Measurements from ENCODE around the gene CD160.

CD160 gene

DNA sequence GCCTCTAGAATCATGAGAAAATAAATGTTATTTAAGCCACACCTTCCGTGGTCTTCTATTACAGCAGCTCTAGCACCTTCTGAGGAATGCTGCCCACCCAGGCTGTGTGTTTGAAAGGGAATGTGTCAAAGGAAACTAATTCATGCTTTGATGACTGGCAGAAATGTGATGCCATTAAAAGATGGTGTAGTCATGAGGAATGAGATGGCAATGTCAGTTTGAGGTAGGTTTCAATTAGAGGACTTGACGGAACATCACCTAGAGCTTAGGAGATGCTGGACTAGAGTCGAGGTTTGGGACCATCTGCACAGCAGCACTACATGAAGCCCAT is 22.7 kb upstream of the CD160 start:
- H3K79me2 ChIP-seq (ENCODE audit: insufficient read depth, low read length) = no peaks in the 10 kb centered on the region
- H3K27me3 ChIP-seq (ENCODE audit: insufficient read depth, low read length, poor library complexity) = peaks cover 3% of the 10 kb centered on the region
- no peak for DNase-seq
- no peak overlapping the region for H2AFZ ChIP-seq (ENCODE audit: low read depth, low read length)
- H3K9me3 ChIP-seq (ENCODE audit: insufficient read depth, low read length, severe bottlenecking) = no peaks in the 10 kb centered on the region
- H4K20me1 ChIP-seq (ENCODE audit: insufficient read depth, low read length) = no peaks in the 10 kb centered on the region
- no peaks in the 10 kb centered on the region for H3K4me1 ChIP-seq (ENCODE audit: insufficient read depth, low read length)
- no peak for TF ChIP-seq EZH2 (IDR thresholded peaks at IDR 0.05; ENCODE audit: borderline replicate concordance, low read depth, low read length, severe bottlenecking)
- TF ChIP-seq, protein P1, sequence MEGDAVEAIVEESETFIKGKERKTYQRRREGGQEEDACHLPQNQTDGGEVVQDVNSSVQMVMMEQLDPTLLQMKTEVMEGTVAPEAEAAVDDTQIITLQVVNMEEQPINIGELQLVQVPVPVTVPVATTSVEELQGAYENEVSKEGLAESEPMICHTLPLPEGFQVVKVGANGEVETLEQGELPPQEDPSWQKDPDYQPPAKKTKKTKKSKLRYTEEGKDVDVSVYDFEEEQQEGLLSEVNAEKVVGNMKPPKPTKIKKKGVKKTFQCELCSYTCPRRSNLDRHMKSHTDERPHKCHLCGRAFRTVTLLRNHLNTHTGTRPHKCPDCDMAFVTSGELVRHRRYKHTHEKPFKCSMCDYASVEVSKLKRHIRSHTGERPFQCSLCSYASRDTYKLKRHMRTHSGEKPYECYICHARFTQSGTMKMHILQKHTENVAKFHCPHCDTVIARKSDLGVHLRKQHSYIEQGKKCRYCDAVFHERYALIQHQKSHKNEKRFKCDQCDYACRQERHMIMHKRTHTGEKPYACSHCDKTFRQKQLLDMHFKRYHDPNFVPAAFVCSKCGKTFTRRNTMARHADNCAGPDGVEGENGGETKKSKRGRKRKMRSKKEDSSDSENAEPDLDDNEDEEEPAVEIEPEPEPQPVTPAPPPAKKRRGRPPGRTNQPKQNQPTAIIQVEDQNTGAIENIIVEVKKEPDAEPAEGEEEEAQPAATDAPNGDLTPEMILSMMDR (IDR thresholded peaks at IDR 0.05; ENCODE audit: borderline replicate concordance, extremely low read depth, low read length, poor library complexity, severe bottlenecking) = no peak
- H3K27ac ChIP-seq (ENCODE audit: low read length) = no peak overlapping the region
- ATAC-seq (ENCODE audit: insufficient read depth, low read depth) = no peak
- H3K36me3 ChIP-seq (ENCODE audit: insufficient read depth, low read length) = no peaks in the 10 kb centered on the region
- H3K9ac ChIP-seq (ENCODE audit: low read depth, low read length) = no peak overlapping the region
- no peak overlapping the region for H3K4me3 ChIP-seq (ENCODE audit: low read depth in 1 of 2, low read length in 2 of 2)
- no peak overlapping the region for H3K4me2 ChIP-seq (ENCODE audit: insufficient read depth, low read length)

DNA sequence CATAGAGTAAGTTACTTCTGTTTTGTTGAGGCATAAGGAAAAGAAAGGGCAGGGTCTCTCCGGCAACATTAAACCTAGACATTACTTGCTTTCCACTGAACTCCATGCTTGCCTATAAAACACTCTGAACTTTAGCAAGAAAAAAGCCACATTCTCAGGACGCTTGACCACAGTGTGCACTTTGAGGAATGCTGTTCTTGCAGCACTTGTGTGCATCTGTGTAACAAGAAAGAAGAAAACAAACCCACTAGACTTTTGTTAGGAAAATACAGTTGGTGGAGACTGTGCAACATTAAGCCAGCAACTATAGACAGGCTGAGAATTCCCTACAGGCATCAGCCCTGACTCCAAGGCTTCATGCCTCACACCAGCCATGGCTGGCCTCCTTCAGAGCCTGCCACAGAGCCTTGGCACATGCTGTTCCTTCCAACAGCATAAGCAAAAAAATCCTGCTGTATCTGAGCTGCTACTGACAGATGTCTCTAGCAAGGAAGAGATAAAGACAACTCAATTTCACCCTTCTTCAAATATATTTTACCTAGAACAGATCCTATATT is 17.9 kb upstream of the CD160 start:
- Histone ChIP-seq H3K27me3 (ENCODE audit: insufficient read depth, low read length, poor library complexity) (peaks cover 3% of the 10 kb centered on the region), H2AFZ (ENCODE audit: low read depth, low read length) (no peak overlapping the region), H4K20me1 (ENCODE audit: insufficient read depth, low read length) (no peaks in the 10 kb centered on the region), H3K4me3 (ENCODE audit: low read depth in 1 of 2, low read length in 2 of 2) (no peak overlapping the region), H3K36me3 (ENCODE audit: insufficient read depth, low read length) (no peaks in the 10 kb centered on the region), H3K79me2 (ENCODE audit: insufficient read depth, low read length) (no peaks in the 10 kb centered on the region), H3K9ac (ENCODE audit: low read depth, low read length) (no peak overlapping the region), H3K4me2 (ENCODE audit: insufficient read depth, low read length) (no peak overlapping the region), H3K4me1 (ENCODE audit: insufficient read depth, low read length) (no peaks in the 10 kb centered on the region), H3K9me3 (ENCODE audit: insufficient read depth, low read length, severe bottlenecking) (no peaks in the 10 kb centered on the region), H3K27ac (ENCODE audit: low read length) (no peak overlapping the region)
- ATAC-seq (ENCODE audit: insufficient read depth, low read depth) (no peak), DNase-seq (no peak)
- TF ChIP-seq, protein P1 (IDR thresholded peaks at IDR 0.05; ENCODE audit: borderline replicate concordance, extremely low read depth, low read length, poor library complexity, severe bottlenecking) = no peak

DNA sequence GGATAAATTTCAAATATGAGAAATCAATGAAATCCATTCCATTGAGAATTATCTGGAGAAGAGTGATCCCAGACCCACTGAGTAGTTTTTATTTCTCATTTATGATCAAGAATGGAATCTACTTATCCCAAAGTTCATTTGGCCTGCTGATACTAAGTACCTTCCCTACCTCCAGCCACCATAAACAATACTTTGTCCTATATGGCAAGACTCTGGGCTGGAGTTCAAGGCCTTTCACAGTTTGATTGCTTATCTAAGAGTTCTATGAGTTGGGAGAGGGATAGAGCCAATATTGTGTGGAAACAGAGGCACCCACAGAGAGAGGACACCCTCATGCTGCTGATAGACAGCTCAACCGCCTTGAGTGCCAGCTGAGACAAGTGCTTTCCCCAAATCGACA is 17.2 kb upstream of the CD160 start:
- Histone ChIP-seq H3K79me2 (ENCODE audit: insufficient read depth, low read length) (no peaks in the 10 kb centered on the region), H3K27me3 (ENCODE audit: insufficient read depth, low read length, poor library complexity) (peaks cover 3% of the 10 kb centered on the region), H3K9ac (ENCODE audit: low read depth, low read length) (no peak overlapping the region), H2AFZ (ENCODE audit: low read depth, low read length) (no peak overlapping the region), H3K4me1 (ENCODE audit: insufficient read depth, low read length) (no peaks in the 10 kb centered on the region), H3K36me3 (ENCODE audit: insufficient read depth, low read length) (no peaks in the 10 kb centered on the region), H3K27ac (ENCODE audit: low read length) (no peak overlapping the region), H3K4me2 (ENCODE audit: insufficient read depth, low read length) (no peak overlapping the region), H3K4me3 (ENCODE audit: low read depth in 1 of 2, low read length in 2 of 2) (no peak overlapping the region), H3K9me3 (ENCODE audit: insufficient read depth, low read length, severe bottlenecking) (no peaks in the 10 kb centered on the region), H4K20me1 (ENCODE audit: insufficient read depth, low read length) (no peaks in the 10 kb centered on the region)
- no peak for TF ChIP-seq EZH2 (IDR thresholded peaks at IDR 0.05; ENCODE audit: borderline replicate concordance, low read depth, low read length, severe bottlenecking)
- TF ChIP-seq, protein P1 (IDR thresholded peaks at IDR 0.05; ENCODE audit: borderline replicate concordance, extremely low read depth, low read length, poor library complexity, severe bottlenecking) = no peak
- DNase-seq (no peak), ATAC-seq (ENCODE audit: insufficient read depth, low read depth) (no peak)

DNA sequence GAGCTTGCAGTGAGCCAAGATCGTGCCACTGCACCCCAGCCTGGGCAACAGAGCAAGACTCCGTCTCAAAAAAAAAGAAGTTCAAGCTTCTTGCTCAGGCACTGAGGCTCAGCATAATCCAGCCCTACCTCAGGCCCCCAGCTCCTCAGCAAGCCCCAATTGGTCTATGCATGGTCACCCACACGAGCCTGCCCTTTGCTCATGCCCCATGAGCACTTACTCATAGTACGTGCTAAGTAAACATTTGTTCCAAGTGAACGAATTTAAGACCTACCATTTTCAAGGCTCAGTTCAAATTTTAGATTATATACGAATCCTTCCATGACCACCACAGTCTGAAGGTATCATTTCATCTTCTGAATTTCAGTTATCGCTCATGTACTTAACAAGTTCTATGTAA is 16.5 kb upstream of the CD160 start:
- H4K20me1 ChIP-seq (ENCODE audit: insufficient read depth, low read length) = no peaks in the 10 kb centered on the region
- H3K9me3 ChIP-seq (ENCODE audit: insufficient read depth, low read length, severe bottlenecking) = no peaks in the 10 kb centered on the region
- no peak for DNase-seq
- no peaks in the 10 kb centered on the region for H3K36me3 ChIP-seq (ENCODE audit: insufficient read depth, low read length)
- TF ChIP-seq, protein P1 (IDR thresholded peaks at IDR 0.05; ENCODE audit: borderline replicate concordance, extremely low read depth, low read length, poor library complexity, severe bottlenecking) = no peak
- no peak for TF ChIP-seq EZH2 (IDR thresholded peaks at IDR 0.05; ENCODE audit: borderline replicate concordance, low read depth, low read length, severe bottlenecking)
- no peak overlapping the region for H3K27ac ChIP-seq (ENCODE audit: low read length)
- no peaks in the 10 kb centered on the region for H3K4me1 ChIP-seq (ENCODE audit: insufficient read depth, low read length)
- peaks cover 3% of the 10 kb centered on the region for H3K27me3 ChIP-seq (ENCODE audit: insufficient read depth, low read length, poor library complexity)
- H3K4me2 ChIP-seq (ENCODE audit: insufficient read depth, low read length) = no peak overlapping the region
- H3K4me3 ChIP-seq (ENCODE audit: low read depth in 1 of 2, low read length in 2 of 2) = no peak overlapping the region
- H2AFZ ChIP-seq (ENCODE audit: low read depth, low read length) = no peak overlapping the region
- H3K79me2 ChIP-seq (ENCODE audit: insufficient read depth, low read length) = no peaks in the 10 kb centered on the region
- no peak for ATAC-seq (ENCODE audit: insufficient read depth, low read depth)
- no peak overlapping the region for H3K9ac ChIP-seq (ENCODE audit: low read depth, low read length)
